ENCODE measurements around the gene CPXM1. TPM values are rescaled to one million over a fixed set of nuclear protein-coding genes. Genes with fewer than 3 reads are reported as not detected.

CPXM1 gene
- total and polyA plus RNA-seq, 9 of the 15 experiments (the other 6 are each of a cell fraction or from before 2014, with no cell fraction given): 0.04 to 1.1 (median 0.37) TPM; not detected in 2

GRCh38 chr20:2775139-2775538 is 25.3 kb downstream of the CPXM1 start:
- no peaks in the 10 kb centered on the region for H3K9me3 ChIP-seq (replicated peaks; ENCODE audit: control insufficient read depth, insufficient read depth, low read depth, low read length)
- no peak for TF ChIP-seq DEAF1 (CRISPR knock-in tag; IDR thresholded peaks at IDR 0.05)
- TF ChIP-seq, protein P1, sequence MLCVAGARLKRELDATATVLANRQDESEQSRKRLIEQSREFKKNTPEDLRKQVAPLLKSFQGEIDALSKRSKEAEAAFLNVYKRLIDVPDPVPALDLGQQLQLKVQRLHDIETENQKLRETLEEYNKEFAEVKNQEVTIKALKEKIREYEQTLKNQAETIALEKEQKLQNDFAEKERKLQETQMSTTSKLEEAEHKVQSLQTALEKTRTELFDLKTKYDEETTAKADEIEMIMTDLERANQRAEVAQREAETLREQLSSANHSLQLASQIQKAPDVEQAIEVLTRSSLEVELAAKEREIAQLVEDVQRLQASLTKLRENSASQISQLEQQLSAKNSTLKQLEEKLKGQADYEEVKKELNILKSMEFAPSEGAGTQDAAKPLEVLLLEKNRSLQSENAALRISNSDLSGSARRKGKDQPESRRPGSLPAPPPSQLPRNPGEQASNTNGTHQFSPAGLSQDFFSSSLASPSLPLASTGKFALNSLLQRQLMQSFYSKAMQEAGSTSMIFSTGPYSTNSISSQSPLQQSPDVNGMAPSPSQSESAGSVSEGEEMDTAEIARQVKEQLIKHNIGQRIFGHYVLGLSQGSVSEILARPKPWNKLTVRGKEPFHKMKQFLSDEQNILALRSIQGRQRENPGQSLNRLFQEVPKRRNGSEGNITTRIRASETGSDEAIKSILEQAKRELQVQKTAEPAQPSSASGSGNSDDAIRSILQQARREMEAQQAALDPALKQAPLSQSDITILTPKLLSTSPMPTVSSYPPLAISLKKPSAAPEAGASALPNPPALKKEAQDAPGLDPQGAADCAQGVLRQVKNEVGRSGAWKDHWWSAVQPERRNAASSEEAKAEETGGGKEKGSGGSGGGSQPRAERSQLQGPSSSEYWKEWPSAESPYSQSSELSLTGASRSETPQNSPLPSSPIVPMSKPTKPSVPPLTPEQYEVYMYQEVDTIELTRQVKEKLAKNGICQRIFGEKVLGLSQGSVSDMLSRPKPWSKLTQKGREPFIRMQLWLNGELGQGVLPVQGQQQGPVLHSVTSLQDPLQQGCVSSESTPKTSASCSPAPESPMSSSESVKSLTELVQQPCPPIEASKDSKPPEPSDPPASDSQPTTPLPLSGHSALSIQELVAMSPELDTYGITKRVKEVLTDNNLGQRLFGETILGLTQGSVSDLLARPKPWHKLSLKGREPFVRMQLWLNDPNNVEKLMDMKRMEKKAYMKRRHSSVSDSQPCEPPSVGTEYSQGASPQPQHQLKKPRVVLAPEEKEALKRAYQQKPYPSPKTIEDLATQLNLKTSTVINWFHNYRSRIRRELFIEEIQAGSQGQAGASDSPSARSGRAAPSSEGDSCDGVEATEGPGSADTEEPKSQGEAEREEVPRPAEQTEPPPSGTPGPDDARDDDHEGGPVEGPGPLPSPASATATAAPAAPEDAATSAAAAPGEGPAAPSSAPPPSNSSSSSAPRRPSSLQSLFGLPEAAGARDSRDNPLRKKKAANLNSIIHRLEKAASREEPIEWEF (CRISPR knock-in tag; IDR thresholded peaks at IDR 0.05): no peak
- TF ChIP-seq HDAC2 (IDR thresholded peaks at IDR 0.05): no peak
- no peak for TF ChIP-seq YBX1 (IDR thresholded peaks at IDR 0.05)
- no peak for TF ChIP-seq TARDBP (IDR thresholded peaks at IDR 0.05)
- TF ChIP-seq ATF7 (IDR thresholded peaks at IDR 0.05): 0 out of 2 replicates have a peak, but pooled peaks have one; percentile 39
- H3K27me3 ChIP-seq (ENCODE audit: control insufficient read depth in 2 of 2, insufficient read depth in 2 of 2, low read length in 2 of 2): 0 out of 5 replicates have a peak, but pooled peaks cover 0 to 4% of the 10 kb centered on the region in 2 experiments
- WGBS (ENCODE audit: insufficient coverage, low coverage, missing lambda C conversion rate): 26% methylated on average over 3 of the region's 3 CpGs
- H3K9ac ChIP-seq (ENCODE audit: insufficient read depth in 1 of 2, low read depth in 2 of 2, low read length in 2 of 2): no peak overlapping the region
- ATAC-seq: no peak
- no peaks in the 10 kb centered on the region; a peak in 1 of 5 replicates for H3K4me1 ChIP-seq (replicated peaks in 1 of 2; ENCODE audit: control insufficient read depth in 2 of 2, insufficient read depth in 2 of 2, low read length in 2 of 2)
- no peak overlapping the region for H3K4me2 ChIP-seq (ENCODE audit: insufficient read depth, low read length)
- no peak overlapping the region for H3K27ac ChIP-seq (ENCODE audit: extremely low read depth, low read depth, low read length)
- no peaks in the 10 kb centered on the region for H4K20me1 ChIP-seq (replicated peaks; ENCODE audit: control insufficient read depth, insufficient read depth, low read length)
- CTCF ChIA-PET (ENCODE audit: low intra/inter-chr PET ratio): no interaction called here
- BruUV-seq (replicated peaks): no TSS peak
- in situ Hi-C loops (cut with MboI): no loop called here
- no peaks in the 10 kb centered on the region for H3K9me1 ChIP-seq (ENCODE audit: control insufficient read depth, insufficient read depth, low read length)
- no peaks in the 10 kb centered on the region for H3K36me3 ChIP-seq (ENCODE audit: control insufficient read depth, insufficient read depth, low read length)
- FAIRE-seq: no peak
- POLR2A ChIA-PET: no interaction called here
- DNase-seq (ENCODE audit: extremely low read depth in 1 of 4, low spot score in 3 of 4): no peak
- peak overlapping the region; percentile 40; the same call in 1 of the 2 replicates for H2AFZ ChIP-seq (ENCODE audit: low read depth, low read length)
- intact Hi-C loops (cut with micrococcal nuclease): no loop called here
- no peaks in the 10 kb centered on the region for H3K79me2 ChIP-seq (ENCODE audit: control insufficient read depth, insufficient read depth, low read length)
- no peak overlapping the region for H3K4me3 ChIP-seq

Data from K562 (cell line).